ENCODE measurements around the gene STAC3.
"Not testable (repeated sequence)": the region's sequence is repeated elsewhere in the genome, so short reads cannot be mapped to it uniquely, and the experiment has no call there.

The STAC3 gene

DNA sequence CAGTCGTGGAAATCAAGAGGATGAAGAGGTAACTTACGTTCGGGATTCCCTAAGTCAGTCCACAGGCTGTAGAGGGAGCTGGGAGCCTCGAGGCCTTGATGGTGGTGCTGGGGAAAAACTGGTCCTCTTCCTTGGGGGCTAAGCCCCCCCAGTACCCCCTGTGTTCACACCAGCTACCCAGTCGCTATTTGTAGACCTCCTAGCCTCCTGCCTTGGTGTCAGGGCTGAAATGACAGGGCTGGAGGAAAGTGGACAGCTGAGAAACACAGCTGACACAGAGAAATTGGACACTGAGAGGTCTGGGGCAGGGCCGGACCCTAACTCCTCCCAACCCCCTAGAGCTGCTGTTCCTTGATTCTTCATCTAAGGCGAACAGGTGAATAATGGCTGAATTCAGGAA lies at the start of gene STAC3:
STAC3 (minus strand) TSS at position 232 of the 400 bp plus-strand sequence. CDS start 1,551 bp downstream, outside the sequence.
- in situ Hi-C loops (cut with HindIII; ENCODE audit: low sequenced_read_pairs): no loop called here

DNA sequence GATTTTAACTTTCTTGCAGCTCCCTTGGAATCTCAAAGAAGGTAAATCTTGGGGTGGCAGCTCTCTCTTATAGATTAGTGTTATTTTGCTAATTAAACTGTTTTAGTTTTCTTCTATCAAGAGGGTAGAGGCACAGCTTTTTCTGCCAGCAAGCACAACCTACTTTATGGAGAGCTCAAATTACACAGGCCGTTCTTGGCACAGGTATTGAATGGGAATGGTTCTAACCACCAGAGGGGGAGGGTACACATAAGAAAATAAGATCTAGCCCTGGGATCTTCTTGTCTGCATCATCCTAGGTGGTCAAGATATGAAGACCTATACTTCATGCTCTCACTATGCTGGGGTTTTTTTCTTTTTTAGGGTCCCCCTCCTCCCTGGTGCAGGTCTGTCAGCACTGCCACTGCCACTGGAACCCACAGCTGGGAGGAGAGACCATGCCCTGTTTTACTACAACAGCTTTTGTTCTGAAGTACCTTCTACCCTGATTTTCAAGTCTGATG lies 48.6 kb upstream of the STAC3 start:
- in situ Hi-C loops (cut with HindIII; ENCODE audit: low sequenced_read_pairs): no loop called here

DNA sequence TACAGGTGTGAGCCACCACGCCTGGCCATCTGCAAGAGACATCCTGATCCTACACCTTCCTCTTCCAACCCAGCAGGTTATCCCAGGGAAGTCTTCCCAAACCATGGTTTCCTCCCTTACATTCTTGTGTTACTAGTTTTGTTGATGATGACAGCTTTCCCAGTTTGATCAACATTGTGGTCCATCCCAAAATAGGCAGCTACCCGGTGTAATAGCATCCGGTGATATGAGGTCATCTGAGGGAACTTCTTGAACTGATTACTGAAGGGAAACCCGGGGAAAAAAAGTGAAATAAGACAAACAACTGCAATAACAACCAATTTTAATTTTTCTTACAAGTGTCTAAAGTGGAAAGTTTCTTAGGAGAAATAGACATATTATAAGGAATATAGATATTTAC lies 45.3 kb upstream of the STAC3 start:
- in situ Hi-C loops (cut with HindIII; ENCODE audit: low sequenced_read_pairs): no loop called here

DNA sequence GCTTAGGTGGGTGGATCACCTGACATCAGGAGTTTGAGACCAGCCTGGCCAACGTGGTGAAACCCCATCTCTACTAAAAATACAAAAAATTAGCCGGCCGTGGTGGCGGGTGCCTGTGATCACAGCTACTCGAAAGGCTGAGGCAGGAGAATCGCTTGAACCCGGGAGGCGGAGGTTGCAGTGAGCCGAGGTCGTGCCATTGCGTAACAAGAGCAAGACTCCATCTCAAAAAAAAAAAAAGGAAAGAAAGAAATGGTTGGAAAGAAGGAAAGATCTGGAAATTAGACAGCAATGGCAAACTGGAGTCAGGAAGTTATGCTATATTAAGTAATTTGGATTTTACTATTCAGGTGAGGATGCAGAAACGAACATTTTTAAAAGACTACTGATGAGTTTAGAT lies 31.1 kb upstream of the STAC3 start:
- in situ Hi-C loops (cut with HindIII; ENCODE audit: low sequenced_read_pairs): not testable (repeated sequence)

DNA sequence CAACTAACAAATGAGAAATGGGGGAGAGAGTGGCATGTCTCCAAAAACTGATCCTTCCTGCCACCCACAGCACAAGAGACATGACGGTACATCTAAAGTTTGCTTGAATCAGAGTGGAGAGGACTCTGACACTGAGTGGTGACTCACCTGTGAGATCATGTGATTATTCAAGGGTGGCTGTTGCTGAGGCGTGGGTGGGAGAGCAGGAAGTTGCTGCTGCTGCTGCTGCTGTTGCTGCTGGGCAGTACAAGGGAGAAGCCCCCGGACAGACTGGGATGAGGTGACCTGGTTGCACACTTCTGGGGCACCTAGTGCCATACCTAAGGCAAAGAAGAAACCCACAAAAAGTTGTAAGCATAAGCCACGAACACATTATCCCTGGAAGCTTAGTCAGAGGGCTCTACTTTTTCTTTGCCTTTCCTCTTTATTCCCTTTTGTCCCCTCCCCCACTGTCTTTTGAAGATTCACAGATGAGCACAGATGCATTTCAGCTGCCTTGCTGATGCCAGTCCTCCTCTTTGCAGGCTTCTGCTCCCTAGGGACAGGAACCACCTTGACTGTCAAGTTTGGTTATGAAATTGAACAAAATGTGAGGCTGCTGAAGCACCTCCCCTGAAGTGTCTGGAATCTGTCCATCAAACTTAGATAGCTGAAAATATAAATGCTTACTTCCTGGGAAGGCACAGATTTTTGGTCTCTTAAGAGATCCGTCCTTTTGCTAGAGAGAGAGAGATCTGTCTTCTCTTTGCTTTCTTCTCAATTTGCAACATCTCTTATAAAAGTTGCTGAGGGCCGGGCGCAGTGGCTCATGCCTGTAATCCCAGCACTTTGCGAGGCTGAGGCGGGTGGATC lies 29.4 kb upstream of the STAC3 start:
- in situ Hi-C loops (cut with HindIII; ENCODE audit: low sequenced_read_pairs): no loop called here

DNA sequence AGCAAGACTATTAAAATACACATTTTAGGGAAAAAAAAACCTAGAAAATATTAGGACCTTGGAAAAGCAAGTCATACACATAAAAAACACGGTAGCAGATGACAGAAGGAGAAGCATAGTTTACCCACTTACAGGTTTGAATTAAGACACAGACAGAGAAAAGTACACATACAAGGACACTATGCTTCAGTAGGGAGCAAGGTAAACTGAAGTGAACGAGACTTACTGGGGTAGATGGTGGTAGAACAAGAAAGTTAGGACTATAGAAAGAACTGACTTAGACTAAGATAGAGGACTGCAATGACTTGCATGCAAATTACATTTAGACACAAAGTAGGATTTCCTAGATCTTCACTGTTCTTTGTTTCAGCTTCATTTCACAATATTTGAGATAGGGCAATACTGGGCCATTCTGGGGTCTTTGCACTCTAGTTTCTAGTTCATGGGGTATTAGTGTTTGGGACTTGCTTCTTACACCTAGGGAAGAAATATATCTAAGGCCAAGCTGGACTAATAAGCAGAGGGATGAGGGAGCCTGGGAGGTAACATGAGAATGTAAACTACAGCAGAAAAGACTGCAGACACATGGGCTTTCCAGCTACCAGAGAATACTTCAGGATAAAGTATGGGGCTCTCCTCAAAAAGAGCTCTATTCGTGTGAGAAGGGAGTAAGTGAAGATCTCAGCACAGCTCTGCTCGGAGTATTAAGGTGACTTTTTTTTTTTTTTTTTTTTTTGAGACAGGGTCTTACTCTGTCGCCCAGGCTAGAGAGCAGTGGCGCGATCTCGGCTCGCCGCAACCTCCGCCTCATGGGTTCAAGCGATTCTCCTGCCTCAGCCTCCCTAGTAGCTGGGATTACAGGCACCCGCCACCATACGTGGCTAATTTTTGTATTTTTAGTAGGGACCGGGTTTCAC lies 27.7 kb upstream of the STAC3 start:
- in situ Hi-C loops (cut with HindIII; ENCODE audit: low sequenced_read_pairs): no loop called here

DNA sequence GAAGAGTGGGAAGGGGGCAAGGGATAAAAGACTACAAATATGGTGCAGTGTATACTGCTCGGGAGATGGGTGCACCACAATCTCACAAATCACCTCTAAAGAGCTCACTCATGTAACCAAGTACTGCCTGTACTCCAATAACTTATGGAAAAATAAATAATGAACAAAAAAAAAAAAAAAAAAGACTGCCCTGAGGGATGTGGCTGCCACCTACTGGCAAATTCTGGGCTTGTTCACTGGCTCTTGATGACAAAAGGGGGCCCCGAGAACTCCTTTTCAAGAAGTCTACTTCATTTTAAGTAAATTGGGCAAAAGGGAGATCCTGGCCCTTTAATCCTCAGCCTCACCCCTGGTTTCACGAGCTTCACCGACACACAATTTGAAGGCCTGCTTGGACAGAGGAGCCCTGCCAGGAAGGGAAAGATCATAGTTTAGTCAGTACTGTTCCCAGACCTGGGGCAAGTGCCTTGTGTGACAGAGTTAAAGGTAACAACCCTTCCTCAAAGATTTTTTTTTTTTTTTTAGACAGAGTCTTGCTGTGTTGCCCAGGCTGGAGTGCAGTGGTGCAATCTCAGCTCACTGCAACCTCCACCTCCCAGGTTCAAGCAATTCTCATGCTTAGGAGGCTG lies 26.1 kb upstream of the STAC3 start:
- in situ Hi-C loops (cut with HindIII; ENCODE audit: low sequenced_read_pairs): no loop called here

DNA sequence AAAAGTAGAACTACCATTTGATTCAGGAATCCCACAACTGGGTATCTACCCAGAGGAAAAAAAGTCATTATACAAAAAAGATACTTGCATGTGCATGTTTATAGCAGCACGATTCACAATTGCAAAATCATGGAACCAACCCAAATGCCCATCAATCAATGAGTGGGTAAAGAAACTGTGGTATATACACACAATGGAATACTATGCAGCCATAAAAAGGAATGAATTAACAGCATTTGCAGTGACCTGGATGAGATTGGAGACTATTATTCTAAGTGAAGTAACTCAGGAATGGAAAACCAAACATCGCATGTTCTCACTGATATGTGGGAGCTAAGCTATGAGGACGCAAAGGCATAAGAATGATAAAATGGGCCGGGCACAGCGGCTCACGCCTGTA lies 25.2 kb upstream of the STAC3 start:
- in situ Hi-C loops (cut with HindIII; ENCODE audit: low sequenced_read_pairs): not testable (repeated sequence)

DNA sequence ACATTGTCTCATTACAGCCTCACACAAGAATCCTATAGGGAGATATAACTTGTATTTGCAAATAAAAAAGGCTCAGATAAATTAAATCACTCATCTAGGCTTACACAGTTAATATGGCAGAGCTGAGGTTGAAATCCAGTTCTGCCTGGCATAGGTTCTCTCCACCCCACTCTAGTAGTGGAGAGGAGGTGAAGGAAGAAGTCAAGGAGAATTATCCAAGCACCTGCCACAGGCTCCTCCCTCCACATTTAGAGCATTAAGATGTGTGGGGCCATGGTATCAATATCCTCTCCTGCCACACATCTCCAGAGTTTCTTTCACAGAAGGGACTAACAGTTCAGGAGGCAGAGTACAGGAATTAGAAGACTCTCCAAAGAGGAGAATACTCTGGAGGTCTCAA lies 22.5 kb upstream of the STAC3 start:
- in situ Hi-C loops (cut with HindIII; ENCODE audit: low sequenced_read_pairs): no loop called here

DNA sequence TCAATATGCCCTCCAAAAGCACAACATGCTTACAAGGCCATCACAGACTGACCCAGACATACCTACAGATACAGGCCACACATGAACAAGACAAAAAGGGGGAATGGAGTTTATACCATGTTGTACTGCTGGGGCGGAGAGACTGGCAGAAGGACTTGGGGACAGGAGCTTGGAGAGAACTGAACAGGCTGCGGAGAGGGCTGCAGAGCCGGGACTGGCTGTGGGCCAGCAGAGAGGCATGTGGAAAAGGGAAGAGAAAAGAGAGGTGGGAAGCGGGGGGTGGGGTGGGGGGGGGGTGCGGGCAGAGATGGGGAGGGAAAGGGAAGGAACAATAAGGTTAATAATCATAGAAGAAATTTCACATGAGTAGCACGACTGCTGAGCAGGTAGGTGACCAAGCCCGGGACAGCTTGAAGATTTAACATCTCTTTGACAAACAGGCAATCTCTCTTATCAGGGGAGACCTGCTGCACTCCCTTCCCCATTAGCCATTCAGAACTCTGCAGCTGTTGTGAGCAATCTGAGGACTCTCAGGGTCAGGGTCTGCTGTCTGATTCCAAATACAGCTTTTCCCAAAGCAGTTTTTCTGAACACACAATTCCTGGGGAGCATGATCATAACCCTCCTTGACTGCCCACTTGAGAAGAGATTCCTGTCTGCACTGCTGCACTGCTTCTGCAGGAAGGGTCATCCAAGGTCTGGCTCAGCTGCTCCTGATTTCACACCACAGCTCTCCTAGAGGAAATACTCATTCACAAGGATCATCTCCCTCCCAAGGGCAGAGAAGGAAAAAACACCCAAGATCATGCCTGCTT lies 21.6 kb upstream of the STAC3 start:
- in situ Hi-C loops (cut with HindIII; ENCODE audit: low sequenced_read_pairs): no loop called here

DNA sequence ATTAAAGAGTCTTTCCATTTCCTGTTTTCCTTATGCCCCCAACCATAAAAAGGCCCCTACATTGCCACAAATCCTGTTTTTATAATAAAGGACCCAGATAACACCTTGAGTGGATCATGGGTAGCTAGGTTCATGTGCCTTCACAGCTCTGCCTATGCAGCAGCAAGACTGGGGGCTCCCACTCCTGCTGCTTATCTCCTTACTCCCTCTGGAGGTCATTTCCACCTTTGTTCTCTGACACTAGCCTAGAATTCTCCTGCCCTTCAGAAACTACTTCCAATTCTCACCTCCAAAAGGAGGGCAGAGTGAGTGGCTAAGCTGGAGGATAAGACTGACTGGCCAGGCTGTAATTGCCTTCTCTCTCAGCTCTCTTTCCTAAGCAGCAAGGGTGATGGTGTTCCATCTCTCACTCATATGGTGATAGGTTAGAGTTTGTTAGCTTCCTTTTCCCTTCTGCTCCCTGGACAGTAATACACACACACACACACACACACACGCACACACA lies 20.0 kb upstream of the STAC3 start:
- in situ Hi-C loops (cut with HindIII; ENCODE audit: low sequenced_read_pairs): no loop called here

DNA sequence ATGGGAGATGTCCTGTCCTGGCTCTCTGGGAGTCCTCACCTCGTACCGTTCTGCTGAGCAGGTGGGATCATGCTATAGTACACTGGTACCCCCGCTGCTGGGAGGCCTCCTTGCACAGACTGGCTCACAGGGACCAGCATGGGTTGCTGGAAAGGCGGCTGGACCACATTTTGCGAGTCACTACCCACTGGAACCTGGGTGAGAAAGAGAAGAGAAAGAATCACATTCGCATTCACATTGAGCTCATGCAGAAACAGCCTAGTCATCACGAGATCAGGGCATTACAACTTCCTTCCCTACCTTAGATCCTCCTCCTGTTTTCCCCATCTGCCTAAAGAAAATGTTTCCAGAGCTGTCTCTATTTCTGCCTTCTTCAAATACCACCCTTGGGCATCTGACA lies 17.3 kb upstream of the STAC3 start:
- in situ Hi-C loops (cut with HindIII; ENCODE audit: low sequenced_read_pairs): no loop called here

DNA sequence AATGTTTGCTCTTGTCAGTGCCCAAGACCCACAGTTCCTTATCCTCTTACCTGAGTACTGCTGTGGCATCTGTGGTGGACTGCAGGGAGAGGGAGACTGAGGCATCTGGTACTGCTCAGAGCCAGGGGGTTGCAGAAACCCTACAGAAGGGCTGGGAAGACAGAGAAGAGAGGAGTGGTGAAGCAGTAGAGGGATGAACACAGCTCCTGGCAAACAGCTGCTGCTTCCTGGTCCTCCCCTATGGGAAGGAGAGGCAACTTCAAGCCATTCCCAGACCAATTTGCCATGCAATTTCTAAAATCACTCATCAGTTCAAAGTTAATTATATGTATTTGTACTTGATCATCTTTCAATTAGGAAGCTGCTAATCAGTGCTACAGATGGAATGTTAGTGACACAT lies 15.7 kb upstream of the STAC3 start:
- in situ Hi-C loops (cut with HindIII; ENCODE audit: low sequenced_read_pairs): no loop called here

DNA sequence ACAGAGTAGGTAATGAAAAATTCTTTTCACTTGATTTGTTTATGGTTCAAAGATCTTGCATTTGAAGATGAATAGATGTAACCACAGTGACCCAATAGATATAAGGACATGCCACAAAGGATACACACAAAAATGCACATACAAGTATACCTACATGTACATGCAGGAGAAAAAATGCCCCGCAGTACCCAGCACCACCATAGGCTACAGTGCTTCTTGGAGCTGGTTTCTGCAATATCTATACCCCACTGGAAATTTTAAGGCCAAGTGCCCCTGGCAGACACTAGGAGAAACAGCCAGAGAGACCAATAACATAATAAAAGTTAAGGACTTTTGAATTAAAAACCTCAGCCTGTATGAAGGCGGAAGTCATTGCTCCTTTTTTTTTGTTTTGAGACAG lies 12.1 kb upstream of the STAC3 start:
- in situ Hi-C loops (cut with HindIII; ENCODE audit: low sequenced_read_pairs): no loop called here

DNA sequence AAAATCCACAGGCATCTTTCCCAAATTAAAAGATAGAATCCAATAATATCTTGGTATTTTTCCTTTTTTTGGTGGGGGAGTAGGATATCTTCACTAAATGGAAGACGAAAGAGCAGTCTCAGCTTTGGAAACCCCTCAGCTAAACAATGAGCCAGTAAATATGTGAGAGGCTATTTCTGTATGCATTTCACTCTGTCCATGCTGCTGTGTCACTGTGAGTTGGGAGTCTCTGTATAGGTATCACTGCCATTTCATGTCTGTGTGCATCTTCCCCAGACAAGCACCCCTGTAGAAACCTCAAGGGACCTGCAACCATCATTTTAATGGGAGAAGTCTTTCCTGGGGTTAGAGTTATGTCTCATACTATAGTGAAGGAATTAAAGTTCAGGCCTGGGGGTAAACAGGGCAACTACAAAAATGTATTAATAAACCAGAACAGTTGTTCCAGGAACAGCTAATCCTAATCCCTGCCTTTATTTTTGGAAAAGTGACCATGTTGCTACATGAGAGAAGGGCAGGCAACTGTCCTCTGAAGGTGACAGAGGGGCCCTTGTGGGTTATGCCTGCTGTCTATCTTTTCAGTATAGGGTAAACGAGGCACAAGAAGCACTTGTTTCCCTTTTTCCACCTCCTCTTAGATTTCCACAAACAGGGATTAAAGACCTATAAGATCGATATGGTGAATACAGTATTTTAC lies 11.3 kb upstream of the STAC3 start:
- in situ Hi-C loops (cut with HindIII; ENCODE audit: low sequenced_read_pairs): no loop called here

DNA sequence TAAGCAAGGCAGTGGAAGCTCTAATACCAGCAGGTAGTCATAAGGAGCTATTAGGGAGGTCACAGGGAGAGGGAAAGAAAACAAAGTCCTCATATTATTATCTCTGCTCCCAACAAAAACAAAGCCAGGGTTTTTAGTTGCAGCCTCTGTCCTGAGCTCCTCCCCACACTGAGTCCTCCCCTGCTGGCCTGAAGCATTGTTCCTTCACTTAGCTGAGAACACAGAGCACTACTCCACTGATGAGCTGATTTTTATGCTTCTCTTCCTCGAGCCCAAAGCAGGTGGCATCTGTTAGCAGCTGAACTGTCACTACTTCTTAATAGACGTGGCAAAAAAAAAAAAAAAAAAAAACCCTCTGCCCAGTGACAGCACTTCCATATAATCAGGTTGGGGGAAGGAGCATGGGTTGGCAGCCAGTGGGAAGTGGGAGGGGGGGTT lies 10.5 kb upstream of the STAC3 start:
- in situ Hi-C loops (cut with HindIII; ENCODE audit: low sequenced_read_pairs): no loop called here

DNA sequence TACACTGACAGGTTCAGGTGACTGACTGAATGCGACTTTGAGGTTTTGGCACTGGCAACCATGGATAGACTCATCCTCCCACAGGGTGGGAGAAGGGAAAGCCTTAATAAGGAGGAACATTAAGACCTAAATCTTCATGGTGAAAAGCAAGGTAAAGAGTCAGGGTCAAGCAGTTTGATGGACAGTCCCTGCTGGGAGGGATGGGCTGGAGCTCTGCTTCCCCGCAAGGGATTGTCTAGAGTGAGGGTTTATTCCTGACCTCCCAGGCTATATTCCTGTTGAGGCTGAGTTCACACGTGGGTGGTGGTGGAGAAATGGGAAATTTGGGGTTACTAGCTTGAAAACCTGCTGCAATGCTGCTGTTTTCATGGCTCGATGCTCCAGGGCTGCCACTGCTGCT lies 9.4 kb upstream of the STAC3 start:
- in situ Hi-C loops (cut with HindIII; ENCODE audit: low sequenced_read_pairs): no loop called here

DNA sequence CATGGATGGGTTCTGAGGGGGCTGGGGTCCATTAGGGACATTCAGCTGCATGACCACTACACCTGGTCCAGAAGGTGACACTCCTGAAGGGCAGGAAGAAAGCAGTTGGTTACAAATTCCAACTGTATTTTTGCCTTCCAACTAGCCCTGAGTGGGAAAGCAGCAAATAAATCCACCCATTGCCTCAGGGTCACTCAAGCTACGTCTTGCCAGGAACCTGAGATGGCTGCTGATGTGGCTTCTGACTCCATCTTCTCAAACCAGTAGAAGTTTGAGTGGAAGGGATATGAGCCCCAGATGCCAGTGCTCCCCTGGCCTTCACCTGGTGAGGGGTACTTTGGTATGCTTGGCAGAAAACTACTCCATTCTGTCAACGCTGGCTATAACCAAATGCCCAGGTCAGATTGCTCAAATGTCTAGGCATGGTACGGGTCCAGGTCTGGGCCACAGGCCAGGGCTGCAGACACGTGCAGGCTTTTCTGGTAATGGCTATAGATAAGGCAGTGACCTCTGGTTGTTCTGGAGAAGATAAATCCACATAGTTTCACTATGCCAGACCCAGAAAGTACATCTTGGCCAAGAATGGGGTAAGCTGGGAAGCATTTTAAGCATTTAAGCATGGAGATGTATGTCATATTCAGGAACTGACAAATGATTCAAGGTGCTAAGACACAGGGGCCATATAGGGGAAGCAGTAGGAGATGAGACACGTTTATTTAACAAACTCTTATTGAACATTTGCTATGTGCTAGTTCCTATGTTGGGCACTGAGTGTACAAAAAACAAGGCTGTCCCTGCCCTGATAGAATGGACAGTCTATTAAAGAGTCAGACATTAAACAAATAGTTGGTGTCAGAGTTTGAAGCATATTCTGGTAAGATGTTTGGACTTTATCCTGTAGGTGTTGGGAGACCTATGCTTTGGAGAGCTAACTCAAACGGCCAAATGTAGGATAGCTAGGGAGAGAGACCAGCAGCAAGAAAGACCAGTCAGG lies 8.3 kb upstream of the STAC3 start:
- in situ Hi-C loops (cut with HindIII; ENCODE audit: low sequenced_read_pairs): no loop called here
